ENCODE data around the gene UBE2G2.

DNA sequence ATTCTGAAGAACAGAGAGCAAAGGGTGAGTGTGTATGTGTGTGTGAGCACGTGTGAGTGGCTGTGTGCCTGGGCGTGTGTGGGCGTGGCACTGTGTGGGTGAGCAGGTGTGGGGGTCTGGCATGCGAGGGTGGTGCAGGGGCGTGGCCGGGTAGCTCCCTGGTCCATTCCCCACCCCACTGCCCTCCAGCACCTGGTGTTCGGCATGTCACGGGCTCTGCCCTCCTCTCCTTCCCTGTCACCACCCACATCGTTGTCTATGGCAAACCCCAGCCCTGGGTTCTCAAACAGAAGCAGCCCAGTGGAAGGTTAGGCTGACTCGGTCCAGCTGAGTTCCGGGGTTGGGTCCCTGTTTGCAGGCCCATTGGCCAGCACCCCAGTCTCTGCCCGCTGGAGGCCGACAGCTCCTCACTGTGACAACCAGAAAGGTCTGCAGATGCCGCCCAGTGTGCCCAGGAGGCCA, 39.8 kb downstream of the UBE2G2 start:
- TF ChIP-seq ZNF274 (IDR thresholded peaks at IDR 0.05; ENCODE audit: low read depth, low read length) (no peak), YY1 (IDR thresholded peaks at IDR 0.05; ENCODE audit: insufficient read depth, insufficient read length) (no peak)

Measured in NT2/D1 (cell line).